IMR-90 (cell line): ENCODE measurements around the gene GOLGA1. TPM values are rescaled to one million over a fixed set of nuclear protein-coding genes. Genes with fewer than 3 reads are reported as not detected.
"Not testable (repeated sequence)": the region's sequence is repeated elsewhere in the genome, so short reads cannot be mapped to it uniquely, and the experiment has no call there.

Experiments
- ATAC-seq: fragments of 200-7000 bp; cut with Tn5 transposase; 2 replicates; pipeline ENCODE4 v1.9.1; 2020; ENCODE audit warnings: low read depth, mild to moderate bottlenecking, moderate library complexity
- BruUV-seq: library from RNA; stranded (reverse); fragments of 400-500 nt; replicated peaks from 2 replicates; lab custom pipeline; 2021; lab: Mats Ljungman, UMichigan
- CTCF ChIA-PET: fragments of 300-600 bp; formaldehyde crosslinking; extraction: SDS; loops from one replicate; lab custom pipeline; 2021; ENCODE audit warnings: antibody characterized with exemption; lab: Yijun Ruan, JAX
- POLR2A ChIA-PET: fragments of 300-600 bp; sonication (Branson Sonifier 250); formaldehyde crosslinking; loops from one replicate; lab custom pipeline; 2022; ENCODE audit warnings: antibody characterized with exemption; ENCODE audit not compliant: unreplicated experiment; lab: Charles Lee
- DNase-seq: peaks from one replicate; pipeline ENCODE4 v3.0.0; 2013
- H2AFZ ChIP-seq: replicated peaks from 2 replicates; pipeline ENCODE3; 2013; ENCODE audit warnings: low read length, mild to moderate bottlenecking; ENCODE audit not compliant: poor library complexity
- H2AK5ac ChIP-seq: 2 replicates; pipeline ENCODE4 v1.6.1; 2013; ENCODE audit warnings: low read depth, low read length, inconsistent platforms
- H2AK9ac ChIP-seq: replicated peaks from 2 replicates; pipeline ENCODE3; 2013; ENCODE audit warnings: mild to moderate bottlenecking, low read depth, low read length, moderate library complexity; ENCODE audit not compliant: poor library complexity
- H2BK120ac ChIP-seq: 2 replicates; pipeline ENCODE4 v1.6.1; 2013; ENCODE audit warnings: low read depth, low read length, inconsistent platforms
- H2BK15ac ChIP-seq: 3 replicates; pipeline ENCODE4 v1.6.1; 2013; ENCODE audit warnings: low read depth, low read length, inconsistent platforms
- H2BK20ac ChIP-seq: 2 replicates; pipeline ENCODE4 v1.6.1; 2013; ENCODE audit warnings: low read depth, mild to moderate bottlenecking, inconsistent platforms, low read length, moderate library complexity
- H2BK5ac ChIP-seq: 2 replicates; pipeline ENCODE4 v1.6.1; 2013; ENCODE audit warnings: mild to moderate bottlenecking, low read depth, low read length, inconsistent platforms; ENCODE audit not compliant: poor library complexity, severe bottlenecking
- H3K14ac ChIP-seq: replicated peaks from 2 replicates; pipeline ENCODE4 v1.6.1; 2013; ENCODE audit warnings: low read depth, low read length, inconsistent platforms
- H3K18ac ChIP-seq: 2 replicates; pipeline ENCODE4 v1.6.1; 2013; ENCODE audit warnings: low read depth, low read length, control low read depth
- H3K23ac ChIP-seq: 2 replicates; pipeline ENCODE4 v1.6.1; 2013; ENCODE audit warnings: low read depth, low read length, inconsistent platforms
- H3K27ac ChIP-seq: 2 replicates; pipeline ENCODE4 v1.5.1; 2013; ENCODE audit warnings: mild to moderate bottlenecking, control low read depth, low read length; ENCODE audit not compliant: insufficient read depth
- H3K27me3 ChIP-seq: 2 replicates; pipeline ENCODE4 v1.6.1; 2013; ENCODE audit warnings: low read length; ENCODE audit not compliant: control insufficient read depth, insufficient read depth
- H3K36me3 ChIP-seq: 2 replicates; pipeline ENCODE4 v1.6.1; 2013; ENCODE audit warnings: low read length, mixed read lengths; ENCODE audit not compliant: control insufficient read depth, insufficient read depth
- H3K4ac ChIP-seq: 2 replicates; pipeline ENCODE4 v1.6.1; 2013; ENCODE audit warnings: low read depth, low read length, inconsistent platforms
- H3K4me1 ChIP-seq: 2 replicates; pipeline ENCODE4 v1.6.1; 2013; ENCODE audit warnings: low read length, mixed read lengths; ENCODE audit not compliant: control insufficient read depth, insufficient read depth
- H3K4me2 ChIP-seq: 2 replicates; pipeline ENCODE4 v1.6.1; 2013; ENCODE audit warnings: low read depth, mild to moderate bottlenecking, control low read depth, low read length, moderate library complexity
- H3K4me3 ChIP-seq: 2 replicates; pipeline ENCODE4 v1.5.1; 2013; ENCODE audit warnings: low read depth, mild to moderate bottlenecking, control low read depth, low read length, moderate library complexity; ENCODE audit not compliant: insufficient read depth
- H3K56ac ChIP-seq: 2 replicates; pipeline ENCODE4 v1.6.1; 2013; ENCODE audit warnings: low read length, inconsistent platforms; ENCODE audit not compliant: insufficient read depth; ENCODE audit errors: extremely low read depth
- H3K79me1 ChIP-seq, 2 experiments: 2 replicates each; pipeline ENCODE4 v1.6.1; 2013; ENCODE audit warnings: low read length in 2 of 2, inconsistent platforms in 1 of 2, low read depth in 1 of 2
- H3K9ac ChIP-seq: 2 replicates; pipeline ENCODE4 v1.6.1; 2013; ENCODE audit warnings: low read depth, low read length, control low read depth
- H3K9me1 ChIP-seq: 2 replicates; pipeline ENCODE4 v1.6.1; 2013; ENCODE audit warnings: low read length, inconsistent platforms; ENCODE audit not compliant: insufficient read depth
- H3K9me3 ChIP-seq: 2 replicates; pipeline ENCODE4 v1.6.1; 2013; ENCODE audit warnings: low read length; ENCODE audit not compliant: control insufficient read depth, insufficient read depth
- H4K20me1 ChIP-seq: 2 replicates; pipeline ENCODE4 v1.6.1; 2013; ENCODE audit warnings: low read length, inconsistent platforms; ENCODE audit not compliant: insufficient read depth
- H4K5ac ChIP-seq: 2 replicates; pipeline ENCODE4 v1.6.1; 2013; ENCODE audit warnings: mild to moderate bottlenecking, low read depth, low read length, control low read depth
- H4K8ac ChIP-seq, 2 experiments: 2 replicates each; pipeline ENCODE4 v1.6.1; 2013; ENCODE audit warnings: low read depth in 2 of 2, low read length in 2 of 2, control low read depth in 1 of 2, inconsistent platforms in 1 of 2
- H4K91ac ChIP-seq: 2 replicates; pipeline ENCODE4 v1.6.1; 2013; ENCODE audit warnings: low read depth, low read length, inconsistent platforms; ENCODE audit not compliant: insufficient read depth
- WGBS, 2 experiments: methylation state at CpG; one replicate each; pipeline versions ENCODE4 v1.1.5 to v1.1.7; 2013; ENCODE audit warnings: missing lambda C conversion rate in 2 of 2; ENCODE audit not compliant: insufficient read length in 1 of 2; ENCODE audit errors: extremely low coverage in 2 of 2; 5-methylcytosine and 5-hydroxymethylcytosine counted together
- dilution Hi-C: fragments of 300-500 bp; cut with HindIII; formaldehyde crosslinking; loops from one replicate; pipeline ENCODE4 v1.14.3; 2018; ENCODE audit warnings: low sequenced_read_pairs; ENCODE audit not compliant: unreplicated experiment
- in situ Hi-C: fragments of 300-500 bp; cut with MboI; formaldehyde crosslinking; loops from 3 replicates; pipeline ENCODE4 v1.14.3; 2019; ENCODE audit warnings: low sequenced_read_pairs, inconsistent platforms, mixed read lengths
- intact Hi-C: fragments of 100-400 bp; cut with micrococcal nuclease; formaldehyde crosslinking; loops from 2 replicates; pipeline ENCODE4 v1.10.0; 2022
- polyA plus RNA-seq, 3 experiments: library from polyadenylated mRNA; depleted of rRNA; stranded (reverse); fragments of >200 nt; gene quantifications; 2 replicates each; pipeline ENCODE4 v1.2.3, GENCODE V29; 2012; ENCODE audit warnings: low replicate concordance in 1 of 3
- total RNA-seq: library from RNA; depleted of rRNA; stranded (reverse); fragments of >200 nt; gene quantifications from 2 replicates; pipeline ENCODE4 v1.2.3, GENCODE V29; 2012

Gene GOLGA1
- total and polyA plus RNA-seq, 2 of the 4 experiments (the other 2 are of a cell fraction), result 10.6 to 12.7 TPM

GRCh38 chr9:124920394-124920793, 20.5 kb downstream of the GOLGA1 start:
- H2BK20ac ChIP-seq, H3K4ac ChIP-seq, H3K27me3 ChIP-seq, H3K56ac ChIP-seq, H3K14ac ChIP-seq, H4K20me1 ChIP-seq, CTCF ChIA-PET, H4K91ac ChIP-seq, H3K23ac ChIP-seq, H2AK5ac ChIP-seq, H3K9me3 ChIP-seq, H2BK15ac ChIP-seq, intact Hi-C loops, ATAC-seq, H2BK5ac ChIP-seq, H3K79me1 ChIP-seq, H3K9me1 ChIP-seq, H3K9ac ChIP-seq, H3K4me1 ChIP-seq, H3K27ac ChIP-seq, H2AK9ac ChIP-seq, H4K8ac ChIP-seq, H3K4me2 ChIP-seq, POLR2A ChIA-PET, H4K5ac ChIP-seq, H3K4me3 ChIP-seq, H2BK120ac ChIP-seq, H2AFZ ChIP-seq, H3K18ac ChIP-seq, BruUV-seq, dilution Hi-C loops: not testable (repeated sequence)
- H3K36me3 ChIP-seq, result peaks cover 32% of the 10 kb centered on the region
- in situ Hi-C loops, result loop anchor here (25.0 kb wide), 1 partner anchor 442 kb away; no protein-coding TSS in a partner anchor
- DNase-seq, result peak; percentile 41
- WGBS, 2 experiments, result 82% methylated on average over 4 of the region's 6 CpGs; no CpG with 5 or more reads in 1 of the 2 experiments
